ENCODE data around the gene RERG. TPM values are rescaled to one million over a fixed set of nuclear protein-coding genes. Genes with fewer than 3 reads are reported as not detected.

The RERG gene
- total RNA-seq, 2 experiments from 2014 or later: not detected

DNA sequence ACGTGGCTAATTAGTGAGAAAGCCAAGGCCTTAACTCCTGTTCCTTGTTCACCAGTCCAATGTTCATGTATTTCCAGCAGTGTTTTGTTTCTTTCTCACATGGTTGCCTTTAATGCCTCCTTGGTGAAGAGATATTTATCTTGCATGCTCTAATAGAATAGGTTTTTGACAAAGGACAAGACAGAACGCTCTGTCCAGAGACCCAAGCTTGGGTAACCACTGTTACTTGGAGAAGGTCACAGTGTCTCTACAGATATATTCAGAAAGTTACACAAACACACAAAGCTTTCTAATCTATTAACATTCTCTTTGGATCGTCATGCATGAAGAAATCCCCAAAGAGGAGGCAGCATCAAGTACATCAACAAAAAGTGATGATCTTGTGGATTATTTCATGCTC is 33.1 kb downstream of the RERG start:
- no peak overlapping the region for H3K4me3 ChIP-seq (ENCODE audit: low read depth, low read length, poor library complexity, severe bottlenecking)
- ChIA-PET CTCF (ENCODE audit: unreplicated experiment) (no interaction called here), POLR2A (interaction anchor here (0.6 kb wide), 2 partner anchors 77 to 1399 kb away, joined by 3 read pairs; no protein-coding TSS in a partner anchor)
- TF ChIP-seq EZH2phosphoT487 (IDR thresholded peaks at IDR 0.05; ENCODE audit: borderline replicate concordance, low read depth, low read length): no peak
- TF ChIP-seq, protein P1, sequence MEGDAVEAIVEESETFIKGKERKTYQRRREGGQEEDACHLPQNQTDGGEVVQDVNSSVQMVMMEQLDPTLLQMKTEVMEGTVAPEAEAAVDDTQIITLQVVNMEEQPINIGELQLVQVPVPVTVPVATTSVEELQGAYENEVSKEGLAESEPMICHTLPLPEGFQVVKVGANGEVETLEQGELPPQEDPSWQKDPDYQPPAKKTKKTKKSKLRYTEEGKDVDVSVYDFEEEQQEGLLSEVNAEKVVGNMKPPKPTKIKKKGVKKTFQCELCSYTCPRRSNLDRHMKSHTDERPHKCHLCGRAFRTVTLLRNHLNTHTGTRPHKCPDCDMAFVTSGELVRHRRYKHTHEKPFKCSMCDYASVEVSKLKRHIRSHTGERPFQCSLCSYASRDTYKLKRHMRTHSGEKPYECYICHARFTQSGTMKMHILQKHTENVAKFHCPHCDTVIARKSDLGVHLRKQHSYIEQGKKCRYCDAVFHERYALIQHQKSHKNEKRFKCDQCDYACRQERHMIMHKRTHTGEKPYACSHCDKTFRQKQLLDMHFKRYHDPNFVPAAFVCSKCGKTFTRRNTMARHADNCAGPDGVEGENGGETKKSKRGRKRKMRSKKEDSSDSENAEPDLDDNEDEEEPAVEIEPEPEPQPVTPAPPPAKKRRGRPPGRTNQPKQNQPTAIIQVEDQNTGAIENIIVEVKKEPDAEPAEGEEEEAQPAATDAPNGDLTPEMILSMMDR (conservative IDR thresholded peaks at IDR 0.05; ENCODE audit: low read length): no peak
- H3K79me2 ChIP-seq (ENCODE audit: insufficient read depth, low read depth, low read length): no peaks in the 10 kb centered on the region
- intact Hi-C loops (cut with micrococcal nuclease; ENCODE audit: unreplicated experiment): no loop called here
- DNase-seq (ENCODE audit: low spot score): no peak
- no peaks in the 10 kb centered on the region for H3K9me2 ChIP-seq (ENCODE audit: insufficient read depth, low read length)
- BruUV-seq (replicated peaks): no TSS peak
- H3K9me3 ChIP-seq (ENCODE audit: low read length): no peaks in the 10 kb centered on the region
- H2AFZ ChIP-seq (ENCODE audit: low read length): no peak overlapping the region
- H3K27ac ChIP-seq (ENCODE audit: low read depth, low read length, poor library complexity, severe bottlenecking): no peak overlapping the region
- H3K36me3 ChIP-seq (ENCODE audit: insufficient read depth, low read length): no peaks in the 10 kb centered on the region
- H3K4me2 ChIP-seq (ENCODE audit: low read length): no peak overlapping the region
- no peaks in the 10 kb centered on the region for H3K4me1 ChIP-seq (ENCODE audit: insufficient read depth, low read length, poor library complexity, severe bottlenecking)
- no peaks in the 10 kb centered on the region for H4K20me1 ChIP-seq (ENCODE audit: insufficient read depth, low read length)

DNA sequence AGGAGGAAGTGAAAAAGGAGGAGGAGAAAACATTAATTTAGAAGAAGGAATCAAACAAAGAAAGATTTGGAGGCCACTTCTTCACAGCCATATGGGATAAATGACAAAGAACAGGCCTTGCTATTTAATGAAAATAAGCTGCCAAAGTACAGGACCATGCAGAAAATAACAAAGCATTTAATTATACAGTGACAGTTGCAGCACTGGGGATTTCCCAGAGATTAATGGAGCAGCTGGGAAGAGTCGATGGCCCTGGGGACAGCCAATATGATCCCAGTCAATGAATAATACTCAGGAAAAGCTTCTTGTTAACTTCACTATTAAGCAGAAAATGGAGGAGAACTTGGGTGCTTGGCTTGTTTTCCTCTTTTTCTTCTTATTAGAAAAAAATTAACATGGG is 34.6 kb downstream of the RERG start:
- H3K9me2 ChIP-seq (ENCODE audit: insufficient read depth, low read length): no peaks in the 10 kb centered on the region
- no peaks in the 10 kb centered on the region for H3K9me3 ChIP-seq (ENCODE audit: low read length)
- no peak overlapping the region for H3K27ac ChIP-seq (ENCODE audit: low read depth, low read length, poor library complexity, severe bottlenecking)
- no peak overlapping the region for H3K4me3 ChIP-seq (ENCODE audit: low read depth, low read length, poor library complexity, severe bottlenecking)
- ChIA-PET POLR2A (interaction anchor here (0.6 kb wide), 1 partner anchor 859 kb away, joined by 4 read pairs; no protein-coding TSS in a partner anchor), CTCF (ENCODE audit: unreplicated experiment) (no interaction called here)
- H3K36me3 ChIP-seq (ENCODE audit: insufficient read depth, low read length): no peaks in the 10 kb centered on the region
- intact Hi-C loops (cut with micrococcal nuclease; ENCODE audit: unreplicated experiment): no loop called here
- no peak overlapping the region for H3K4me2 ChIP-seq (ENCODE audit: low read length)
- no peak for DNase-seq (ENCODE audit: low spot score)
- no peaks in the 10 kb centered on the region for H4K20me1 ChIP-seq (ENCODE audit: insufficient read depth, low read length)
- H2AFZ ChIP-seq (ENCODE audit: low read length): no peak overlapping the region
- H3K79me2 ChIP-seq (ENCODE audit: insufficient read depth, low read depth, low read length): no peaks in the 10 kb centered on the region
- no peaks in the 10 kb centered on the region for H3K4me1 ChIP-seq (ENCODE audit: insufficient read depth, low read length, poor library complexity, severe bottlenecking)
- BruUV-seq (replicated peaks): no TSS peak
- TF ChIP-seq EZH2phosphoT487 (IDR thresholded peaks at IDR 0.05; ENCODE audit: borderline replicate concordance, low read depth, low read length): no peak
- TF ChIP-seq, protein P1 (conservative IDR thresholded peaks at IDR 0.05; ENCODE audit: low read length): no peak

DNA sequence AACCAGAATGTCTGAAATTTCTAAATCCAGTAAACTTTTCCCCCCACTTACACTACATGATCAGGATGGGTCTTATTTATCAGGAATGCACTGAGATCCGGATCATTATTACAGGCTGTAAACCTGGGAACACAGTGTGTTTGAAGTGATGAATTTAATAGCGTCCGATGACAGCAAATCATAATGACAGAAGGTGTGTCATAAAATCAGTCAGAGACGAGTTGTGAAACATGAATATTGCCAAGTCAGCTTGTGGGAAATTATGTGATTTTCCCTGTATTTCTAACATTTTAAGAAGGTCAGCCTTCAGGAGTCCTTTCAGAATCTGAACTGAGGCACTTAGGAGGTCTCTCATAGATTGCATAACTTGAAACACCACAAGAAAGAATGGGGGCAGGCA is 36.7 kb downstream of the RERG start:
- ChIA-PET CTCF (ENCODE audit: unreplicated experiment) (no interaction called here), POLR2A (no interaction called here)
- BruUV-seq (replicated peaks): no TSS peak
- Histone ChIP-seq H2AFZ (ENCODE audit: low read length) (no peak overlapping the region), H3K9me2 (ENCODE audit: insufficient read depth, low read length) (no peaks in the 10 kb centered on the region), H3K4me2 (ENCODE audit: low read length) (no peak overlapping the region), H4K20me1 (ENCODE audit: insufficient read depth, low read length) (no peaks in the 10 kb centered on the region), H3K79me2 (ENCODE audit: insufficient read depth, low read depth, low read length) (no peaks in the 10 kb centered on the region), H3K36me3 (ENCODE audit: insufficient read depth, low read length) (no peaks in the 10 kb centered on the region), H3K27ac (ENCODE audit: low read depth, low read length, poor library complexity, severe bottlenecking) (no peak overlapping the region), H3K9me3 (ENCODE audit: low read length) (no peaks in the 10 kb centered on the region), H3K4me3 (ENCODE audit: low read depth, low read length, poor library complexity, severe bottlenecking) (no peak overlapping the region), H3K4me1 (ENCODE audit: insufficient read depth, low read length, poor library complexity, severe bottlenecking) (no peaks in the 10 kb centered on the region)
- DNase-seq (ENCODE audit: low spot score): no peak
- no peak for TF ChIP-seq EZH2phosphoT487 (IDR thresholded peaks at IDR 0.05; ENCODE audit: borderline replicate concordance, low read depth, low read length)
- TF ChIP-seq, protein P1 (conservative IDR thresholded peaks at IDR 0.05; ENCODE audit: low read length): no peak
- intact Hi-C loops (cut with micrococcal nuclease; ENCODE audit: unreplicated experiment): no loop called here

All from OCI-LY7 (cell line).